OCI-M1 (cell line): ENCODE data around the gene SH2D4B.
A peak's percentile ranks its signal among the peaks of the same experiment; 100 is the strongest.

ENCODE experiments used
- DNase-seq: peaks from one replicate; lab custom pipeline; 2025; lab: John Stamatoyannopoulos, UW

SH2D4B gene

DNA sequence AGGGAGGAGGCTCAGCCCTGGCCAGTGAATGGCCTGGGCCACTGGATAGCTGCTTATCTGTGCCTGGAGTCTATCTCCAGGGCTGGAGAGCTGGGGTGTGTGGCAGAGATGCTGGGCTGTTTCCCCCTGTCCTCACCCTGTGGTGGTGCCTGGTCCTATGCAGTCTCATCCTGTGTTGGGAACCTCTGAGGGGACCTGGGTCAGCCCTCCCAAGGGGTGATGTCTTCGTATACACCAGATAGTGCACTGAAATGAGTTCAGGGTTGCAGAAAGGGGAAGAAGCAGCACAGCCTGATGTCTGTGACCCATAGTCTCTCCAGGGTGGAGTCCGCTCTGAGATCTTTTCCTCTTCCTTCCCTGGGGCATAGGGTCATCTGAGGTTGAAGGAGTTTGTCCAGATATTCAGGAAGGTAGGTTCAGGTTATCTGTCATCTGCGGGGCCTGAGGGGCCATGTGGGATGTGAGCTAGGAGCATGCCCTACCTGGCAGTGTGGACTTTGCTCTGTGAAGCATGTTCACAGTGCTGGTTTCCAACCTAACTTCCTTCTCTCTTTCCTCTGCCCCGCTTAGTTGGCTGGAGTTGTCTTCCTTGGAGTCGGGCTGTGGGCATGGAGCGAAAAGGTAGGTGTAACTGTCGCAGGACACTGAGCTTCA, 33.4 kb upstream of the SH2D4B start:
- peak; percentile 89 for DNase-seq

DNA sequence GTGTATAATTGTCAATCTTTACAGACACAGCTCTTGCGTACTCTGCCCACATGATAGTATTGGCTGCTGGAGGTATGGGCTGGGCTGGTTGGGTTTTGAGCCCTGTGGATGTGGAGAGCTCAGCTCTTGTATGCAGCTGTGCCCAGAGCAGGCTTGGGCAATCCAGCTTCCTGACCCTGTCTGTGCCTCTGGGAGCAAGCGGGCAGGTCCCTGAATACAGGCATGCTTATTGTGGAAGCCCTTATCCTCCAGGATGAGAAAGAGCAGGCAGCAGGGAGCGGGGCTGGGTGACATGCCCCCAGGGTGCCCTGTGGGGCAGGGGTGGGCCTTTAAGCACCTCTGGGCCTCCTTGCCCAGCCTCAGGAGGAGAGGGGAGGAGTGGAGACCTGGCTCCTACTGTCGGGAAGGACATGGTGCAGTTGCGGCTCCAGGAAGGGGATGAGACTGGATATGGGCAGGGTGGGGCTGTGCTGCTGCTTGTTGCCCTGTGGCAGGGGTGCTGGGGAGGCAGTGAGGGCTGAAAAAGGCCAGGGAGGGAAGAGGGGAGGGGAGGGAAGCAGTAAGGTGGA, 32.7 kb upstream of the SH2D4B start:
- DNase-seq, result no peak

GRCh38 chr10:80506189-80506575, 31.5 kb upstream of the SH2D4B start:
- no peak for DNase-seq

DNA sequence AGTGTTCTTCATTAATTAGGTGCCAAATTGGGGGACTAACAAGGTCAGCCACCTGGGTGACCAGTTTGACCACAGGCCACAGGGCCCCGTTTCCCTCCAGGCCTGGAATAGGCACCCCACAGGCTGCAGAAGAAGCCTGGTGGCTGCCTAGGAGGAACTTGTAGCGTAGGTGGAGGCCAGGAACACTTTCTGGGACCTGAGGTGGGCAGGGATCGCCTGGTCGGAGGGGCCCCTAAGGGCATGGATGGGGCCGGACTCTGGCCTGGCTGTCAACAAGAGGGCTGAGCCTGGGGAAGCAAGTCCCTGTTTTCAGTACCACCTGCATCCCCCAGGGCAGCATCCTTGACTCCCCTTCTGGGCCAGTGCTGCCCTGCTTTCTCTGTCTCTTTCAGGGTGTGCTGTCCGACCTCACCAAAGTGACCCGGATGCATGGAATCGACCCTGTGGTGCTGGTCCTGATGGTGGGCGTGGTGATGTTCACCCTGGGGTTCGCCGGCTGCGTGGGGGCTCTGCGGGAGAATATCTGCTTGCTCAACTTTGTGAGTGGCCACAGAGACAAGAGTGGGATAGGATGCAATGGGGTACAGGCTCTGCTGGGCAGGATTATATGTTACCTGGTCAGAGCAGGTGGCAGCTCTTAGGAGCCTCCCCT, 30.7 kb upstream of the SH2D4B start:
- no peak for DNase-seq

- no peak for DNase-seq
Measured at GRCh38 chr10:80509108-80509402, 28.6 kb upstream of the SH2D4B start.

DNA sequence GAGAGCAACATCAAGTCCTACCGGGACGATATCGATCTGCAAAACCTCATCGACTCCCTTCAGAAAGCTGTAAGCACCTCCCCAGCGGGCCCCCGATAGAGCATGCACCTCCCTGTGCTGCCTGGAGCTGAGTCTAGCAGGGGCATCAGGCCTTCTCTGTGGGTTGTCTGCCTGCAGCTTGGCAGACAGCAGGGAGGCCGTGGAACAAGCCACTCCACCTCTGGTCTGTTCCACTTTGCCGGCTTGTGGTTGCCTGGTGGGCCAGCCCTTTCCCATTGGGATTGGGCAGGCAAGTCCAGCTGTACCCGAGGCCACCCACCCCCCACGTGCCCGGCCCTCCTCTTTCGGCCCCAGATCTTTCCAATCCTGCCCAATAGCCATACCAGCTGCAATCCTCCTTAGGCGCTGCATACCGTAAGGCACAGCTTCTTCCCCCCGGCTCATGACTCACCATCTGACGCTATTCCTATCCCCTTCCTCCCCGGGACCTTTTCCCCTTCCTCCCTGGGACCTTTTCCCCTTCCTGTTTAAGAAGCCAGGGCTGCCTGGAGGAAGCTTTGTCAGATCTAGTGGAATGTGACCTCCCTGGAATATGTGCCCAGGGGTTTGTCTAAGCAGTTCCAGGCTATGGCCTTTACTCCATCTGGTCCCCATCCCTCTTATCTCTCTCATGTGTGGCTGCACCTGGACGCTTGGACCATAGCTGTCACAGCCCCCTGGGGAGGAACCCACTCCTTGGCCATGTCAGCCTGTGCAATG, 28.1 kb upstream of the SH2D4B start:
- DNase-seq, result no peak

- no peak for DNase-seq
Measured at GRCh38 chr10:80512031-80512526, 25.6 kb upstream of the SH2D4B start.

GRCh38 chr10:80513106-80513505, 24.6 kb upstream of the SH2D4B start:
- no peak for DNase-seq

DNA sequence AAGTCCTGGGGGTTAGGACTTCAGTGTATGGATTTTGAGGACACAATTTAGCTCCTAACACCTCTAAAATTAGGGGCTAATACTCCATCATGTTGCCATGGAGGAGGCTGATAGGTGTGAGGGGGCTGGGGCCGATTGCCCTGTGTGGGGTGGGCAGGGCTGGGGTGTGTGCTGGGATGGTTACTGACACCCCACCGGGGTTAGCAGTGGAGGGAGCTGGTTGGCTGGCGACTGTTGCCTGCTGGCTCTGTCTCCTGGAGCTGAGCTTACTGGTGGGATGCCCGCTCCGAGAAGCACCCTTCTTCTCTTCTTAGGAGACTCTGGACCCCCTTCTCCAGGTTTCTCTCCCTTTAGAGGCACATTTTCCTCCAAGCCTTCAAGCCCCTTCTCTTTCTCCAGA, 22.2 kb upstream of the SH2D4B start:
- no peak for DNase-seq

DNA sequence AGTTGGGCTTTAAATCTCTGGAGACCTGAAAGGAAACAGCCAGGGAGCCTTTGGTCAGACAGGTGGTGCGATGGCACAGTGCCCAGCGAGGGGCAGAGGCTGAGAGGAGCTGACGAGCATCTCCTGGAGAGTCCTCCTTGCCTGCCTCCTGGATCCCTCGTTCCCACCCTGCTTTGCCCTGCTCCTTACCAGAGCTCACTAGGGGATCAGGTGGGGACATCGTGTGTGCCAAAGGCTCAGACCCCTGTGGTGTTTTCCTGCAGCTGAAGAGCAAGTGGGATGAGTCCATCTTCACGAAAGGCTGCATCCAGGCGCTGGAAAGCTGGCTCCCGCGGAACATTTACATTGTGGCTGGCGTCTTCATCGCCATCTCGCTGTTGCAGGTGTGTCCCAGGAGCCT, 21.8 kb upstream of the SH2D4B start:
- no peak for DNase-seq

DNA sequence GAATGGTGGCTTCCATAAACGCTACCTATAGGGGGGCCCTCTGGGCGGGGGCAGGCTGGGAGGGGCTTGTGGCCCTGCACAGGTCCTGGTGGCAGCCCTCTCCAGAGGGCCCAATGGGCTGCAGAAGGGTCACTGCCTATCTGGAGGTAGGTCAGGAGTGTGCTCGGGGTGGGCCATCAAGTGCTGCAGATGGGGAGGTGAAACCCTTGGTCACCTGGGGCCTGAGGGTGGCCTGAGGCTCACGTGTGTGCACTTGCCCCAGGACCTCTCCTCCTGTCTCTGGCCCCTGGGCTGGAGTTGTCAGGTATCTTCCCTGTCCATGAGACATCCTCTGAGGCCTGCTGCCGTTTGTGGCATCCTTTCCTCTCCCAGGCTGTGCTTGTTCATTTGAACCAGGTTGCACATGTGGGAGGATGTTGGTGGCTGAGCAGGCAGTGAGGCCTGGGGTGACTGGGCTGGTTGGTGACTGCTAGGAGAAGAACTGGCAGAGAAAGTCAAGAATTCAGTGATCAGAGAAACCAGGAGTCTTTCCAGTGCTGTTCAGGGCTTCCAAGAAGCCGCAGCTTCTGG, 21.1 kb upstream of the SH2D4B start:
- no peak for DNase-seq

DNA sequence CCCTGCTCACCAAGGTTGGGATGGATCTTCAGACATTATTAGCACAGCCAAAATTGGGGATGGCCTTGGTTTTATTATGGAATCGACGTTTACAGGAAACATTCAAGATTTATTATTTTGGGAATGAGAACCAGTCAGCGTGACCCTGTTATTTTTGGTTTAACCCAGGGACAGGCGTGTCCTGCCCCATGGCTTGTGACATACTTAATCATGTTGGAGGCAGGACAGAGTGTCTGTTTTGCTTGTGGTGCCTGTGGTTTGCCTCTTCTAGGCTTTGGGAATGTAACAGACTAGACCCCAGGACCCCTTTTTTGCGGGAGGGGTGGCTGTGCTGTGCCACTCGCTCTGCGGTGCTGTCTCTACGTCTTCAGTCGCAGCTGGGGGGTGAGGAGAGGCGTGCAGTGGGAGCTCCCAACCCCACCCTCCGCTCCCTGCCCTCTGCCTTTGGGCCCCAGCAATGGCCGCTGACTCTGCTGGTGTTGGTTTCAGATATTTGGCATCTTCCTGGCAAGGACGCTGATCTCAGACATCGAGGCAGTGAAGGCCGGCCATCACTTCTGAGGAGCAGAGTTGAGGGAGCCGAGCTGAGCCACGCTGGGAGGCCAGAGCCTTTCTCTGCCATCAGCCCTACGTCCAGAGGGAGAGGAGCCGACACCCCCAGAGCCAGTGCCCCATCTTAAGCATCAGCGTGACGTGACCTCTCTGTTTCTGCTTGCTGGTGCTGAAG, 20.1 kb upstream of the SH2D4B start:
- no peak for DNase-seq

DNA sequence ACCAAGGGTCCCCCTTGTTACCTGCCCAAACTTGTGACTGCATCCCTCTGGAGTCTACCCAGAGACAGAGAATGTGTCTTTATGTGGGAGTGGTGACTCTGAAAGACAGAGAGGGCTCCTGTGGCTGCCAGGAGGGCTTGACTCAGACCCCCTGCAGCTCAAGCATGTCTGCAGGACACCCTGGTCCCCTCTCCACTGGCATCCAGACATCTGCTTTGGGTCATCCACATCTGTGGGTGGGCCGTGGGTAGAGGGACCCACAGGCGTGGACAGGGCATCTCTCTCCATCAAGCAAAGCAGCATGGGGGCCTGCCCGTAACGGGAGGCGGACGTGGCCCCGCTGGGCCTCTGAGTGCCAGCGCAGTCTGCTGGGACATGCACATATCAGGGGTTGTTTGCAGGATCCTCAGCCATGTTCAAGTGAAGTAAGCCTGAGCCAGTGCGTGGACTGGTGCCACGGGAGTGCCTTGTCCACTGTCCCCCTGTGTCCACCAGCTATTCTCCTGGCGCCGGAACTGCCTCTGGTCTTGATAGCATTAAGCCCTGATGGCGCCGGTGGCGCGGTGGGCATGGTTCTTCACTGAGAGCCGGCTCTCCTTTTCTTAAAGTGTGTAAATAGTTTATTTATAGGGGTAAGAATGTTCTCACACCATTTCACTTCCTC, 19.4 kb upstream of the SH2D4B start:
- DNase-seq, result no peak

DNA sequence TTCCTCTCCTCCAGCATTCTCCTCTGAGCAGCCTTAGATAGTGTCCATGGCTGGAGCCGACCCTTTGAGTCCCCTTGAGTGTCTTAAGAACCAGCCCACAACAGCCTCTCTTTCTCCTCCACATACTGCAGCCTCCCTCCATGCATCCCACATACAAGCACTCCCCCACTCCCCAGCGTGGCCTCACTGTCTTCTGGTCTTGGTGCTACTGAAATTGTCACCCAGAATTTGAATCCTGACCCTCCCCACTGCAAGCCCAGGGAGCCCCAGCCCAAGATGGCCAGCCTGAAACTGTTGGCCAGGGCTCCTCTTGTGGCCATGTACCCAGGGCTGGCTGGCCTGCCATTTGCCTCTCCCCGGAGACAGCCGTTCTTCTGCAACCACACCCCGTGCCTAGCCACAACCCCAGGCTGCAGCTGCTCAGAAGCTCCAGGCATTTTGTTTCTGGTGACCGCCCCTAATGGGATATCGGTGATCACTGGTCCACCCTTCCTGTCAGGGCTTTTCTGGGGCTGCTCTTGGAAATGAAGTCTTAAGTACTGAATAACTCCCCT, 18.8 kb upstream of the SH2D4B start:
- DNase-seq, result no peak

GRCh38 chr10:80519936-80520650, 17.6 kb upstream of the SH2D4B start:
- no peak for DNase-seq

GRCh38 chr10:80520661-80521470, 16.8 kb upstream of the SH2D4B start:
- DNase-seq, result no peak

GRCh38 chr10:80522756-80523363, 14.8 kb upstream of the SH2D4B start:
- DNase-seq, result no peak

- no peak for DNase-seq
Measured at GRCh38 chr10:80523773-80524172, 13.9 kb upstream of the SH2D4B start.
